Measurements from ENCODE around the gene PPP1R8. TPM values are rescaled to one million over a fixed set of nuclear protein-coding genes. Genes with fewer than 3 reads are reported as not detected.

The PPP1R8 gene
- total and polyA plus RNA-seq, 2 experiments from 2014 or later, result 13.4 to 50.5 TPM

GRCh38 chr1:27862671-27863537, 32.3 kb downstream of the PPP1R8 start:
- Histone ChIP-seq H4K20me1 (replicated peaks; ENCODE audit: insufficient read depth) (no peaks in the 10 kb centered on the region), H3F3A (replicated peaks; ENCODE audit: low read depth) (no peaks in the 10 kb centered on the region), H3K4me2 (no peak overlapping the region), H2AFZ (peak overlapping the region; percentile 91), H3K4me1 (ENCODE audit: insufficient read depth) (no peaks in the 10 kb centered on the region; the same call in 1 of the 2 replicates), H3K9me2 (ENCODE audit: insufficient read depth) (no peaks in the 10 kb centered on the region), H3K79me2 (replicated peaks; ENCODE audit: insufficient read depth) (no peaks in the 10 kb centered on the region), H3K27ac (ENCODE audit: low read depth) (no peak overlapping the region), H3K36me3 (ENCODE audit: insufficient read depth) (no peaks in the 10 kb centered on the region), H3K27me3 (ENCODE audit: insufficient read depth) (no peaks in the 10 kb centered on the region), H3K4me3 (no peak overlapping the region)
- ATAC-seq (no peak), DNase-seq (ENCODE audit: low spot score) (no peak)
- H3K9me3 Mint-ChIP-seq, result no peaks in the 10 kb centered on the region
- H3K4me3 Mint-ChIP-seq, result no peak overlapping the region
- peaks cover 6% of the 10 kb centered on the region for H3K4me1 Mint-ChIP-seq
- H3K36me3 Mint-ChIP-seq (ENCODE audit: low read depth), result no peaks in the 10 kb centered on the region
- H3K27ac Mint-ChIP-seq, result no peak overlapping the region
- peaks cover 7% of the 10 kb centered on the region for H3K27me3 Mint-ChIP-seq (ENCODE audit: insufficient read depth, low read depth, poor library complexity)
- TF ChIP-seq ZNF331 (CRISPR knock-in tag; IDR thresholded peaks at IDR 0.05; ENCODE audit: low read depth), result no peak
- TF ChIP-seq ZNF462 (CRISPR knock-in tag; IDR thresholded peaks at IDR 0.05), result no peak
- no peak for TF ChIP-seq CREB1 (CRISPR knock-in tag; IDR thresholded peaks at IDR 0.05; ENCODE audit: low read depth)
- no peak for TF ChIP-seq EZH2phosphoT487 (IDR thresholded peaks at IDR 0.05; ENCODE audit: unreplicated experiment)
- TF ChIP-seq NANOG (IDR thresholded peaks at IDR 0.05; ENCODE audit: borderline replicate concordance), result no peak
- TF ChIP-seq STAT1 (IDR thresholded peaks at IDR 0.05; ENCODE audit: unreplicated experiment), result no peak
- TF ChIP-seq POLR2AphosphoS5 (IDR thresholded peaks at IDR 0.05; ENCODE audit: low read depth), result no peak
